HEK293 (cell line): Measurements from ENCODE around the gene ARHGEF39.

Experiments
- CTCF ChIA-PET: fragments of 350-600 bp; formaldehyde crosslinking; extraction: SDS; loops from one replicate; lab custom pipeline; 2021; ENCODE audit warnings: antibody characterized with exemption; lab: Yijun Ruan, JAX
- POLR2A ChIA-PET: fragments of 300-600 bp; formaldehyde crosslinking; extraction: SDS; loops from one replicate; lab custom pipeline; 2020; ENCODE audit warnings: antibody characterized with exemption, inconsistent platforms; lab: Yijun Ruan, JAX
- H3K27ac ChIP-seq: fragments of 200-500 bp; sonication (Bioruptor generic); 2 replicates; pipeline ENCODE4 v1.5.1; 2014; ENCODE audit warnings: low read depth, low read length, control low read depth, inconsistent platforms; ENCODE audit errors: extremely low read depth
- H3K36me3 ChIP-seq, 2 experiments: fragments of 200-500 bp in 1 of 2; sonication (Bioruptor generic) in 1 of 2; 1 replicate in 1 of 2; 2 replicates in 1 of 2; pipeline ENCODE4 v1.5.1; 2014 to 2017; ENCODE audit warnings: inconsistent platforms in 2 of 2, low read length in 2 of 2; ENCODE audit not compliant: control insufficient read depth in 2 of 2, insufficient read depth in 1 of 2
- H3K4me1 ChIP-seq: fragments of 200-500 bp; sonication (Bioruptor generic); 2 replicates; pipeline ENCODE4 v1.5.1; 2014; ENCODE audit warnings: mild to moderate bottlenecking, low read length, inconsistent platforms; ENCODE audit not compliant: control insufficient read depth, insufficient read depth
- H3K4me3 ChIP-seq: 2 replicates; pipeline ENCODE4 v1.5.1; 2011; ENCODE audit warnings: low read depth, mild to moderate bottlenecking, control low read depth, low read length, moderate library complexity
- H3K9me3 ChIP-seq: fragments of 200-500 bp; sonication (Bioruptor generic); 2 replicates; pipeline ENCODE4 v1.5.1; 2014; ENCODE audit warnings: low read depth, low read length, inconsistent platforms; ENCODE audit not compliant: control insufficient read depth, insufficient read depth
- ATF2 ChIP-seq: fragments of 450-650 bp; formaldehyde crosslinking; IDR thresholded peaks from 2 replicates; pipeline ENCODE4 v1.5.1; 2016; ENCODE audit warnings: missing biosample characterization, missing genetic modification characterization, low read depth
- CTCF ChIP-seq: fragments of 450-650 bp; formaldehyde crosslinking; IDR thresholded peaks from 2 replicates; pipeline ENCODE4 v1.5.1; 2016; ENCODE audit warnings: missing biosample characterization, missing genetic modification characterization
- PRDM4 ChIP-seq: fragments of 450-650 bp; formaldehyde crosslinking; IDR thresholded peaks from 2 replicates; pipeline ENCODE4 v1.5.1; 2017; ENCODE audit warnings: missing biosample characterization, missing genetic modification characterization
- SP7 ChIP-seq: fragments of 450-650 bp; formaldehyde crosslinking; IDR thresholded peaks from 2 replicates; pipeline ENCODE4 v1.5.1; 2016; ENCODE audit warnings: missing biosample characterization, missing genetic modification characterization
- ZBTB17 ChIP-seq: fragments of 450-650 bp; formaldehyde crosslinking; IDR thresholded peaks from 2 replicates; pipeline ENCODE4 v1.5.1; 2016; ENCODE audit warnings: missing biosample characterization, missing genetic modification characterization
- ZNF2 ChIP-seq: fragments of 450-650 bp; formaldehyde crosslinking; IDR thresholded peaks from 2 replicates; pipeline ENCODE4 v1.5.1; 2016; ENCODE audit warnings: missing biosample characterization, missing genetic modification characterization
- ZNF280D ChIP-seq: fragments of 450-650 bp; formaldehyde crosslinking; IDR thresholded peaks from 2 replicates; pipeline ENCODE4 v1.5.1; 2016; ENCODE audit warnings: missing biosample characterization, missing genetic modification characterization
- ZNF366 ChIP-seq: fragments of 450-650 bp; formaldehyde crosslinking; conservative IDR thresholded peaks from 2 replicates; pipeline ENCODE4 v1.5.1; 2016; ENCODE audit warnings: missing biosample characterization, missing genetic modification characterization
- ZNF560 ChIP-seq: fragments of 450-650 bp; formaldehyde crosslinking; IDR thresholded peaks from 2 replicates; pipeline ENCODE4 v1.5.1; 2017; ENCODE audit warnings: missing biosample characterization, missing genetic modification characterization, borderline replicate concordance
- ZNF596 ChIP-seq: fragments of 450-650 bp; IDR thresholded peaks from 2 replicates; pipeline ENCODE4 v1.5.0; 2018; ENCODE audit warnings: missing biosample characterization, mild to moderate bottlenecking, missing genetic modification characterization, moderate library complexity
- ZNF654 ChIP-seq: fragments of 450-650 bp; formaldehyde crosslinking; IDR thresholded peaks from 2 replicates; pipeline ENCODE4 v1.5.1; 2016; ENCODE audit warnings: low read depth, missing biosample characterization, missing genetic modification characterization
- ZNF670 ChIP-seq: fragments of 450-650 bp; formaldehyde crosslinking; IDR thresholded peaks from 2 replicates; pipeline ENCODE4 v1.5.1; 2016; ENCODE audit warnings: missing biosample characterization, missing genetic modification characterization, low read depth
- ZNF707 ChIP-seq: fragments of 450-650 bp; formaldehyde crosslinking; IDR thresholded peaks from 2 replicates; pipeline ENCODE4 v1.5.1; 2016; ENCODE audit warnings: missing biosample characterization, missing genetic modification characterization
- ZNF747 ChIP-seq: fragments of 450-650 bp; formaldehyde crosslinking; IDR thresholded peaks from 2 replicates; pipeline ENCODE4 v1.5.1; 2016; ENCODE audit warnings: missing biosample characterization, missing genetic modification characterization
- TF ChIP-seq, protein P1 (sequence below): fragments of 450-650 bp; formaldehyde crosslinking; IDR thresholded peaks from 2 replicates; pipeline ENCODE4 v1.5.1; 2016; ENCODE audit warnings: missing biosample characterization, missing genetic modification characterization, borderline replicate concordance

ARHGEF39 gene

DNA sequence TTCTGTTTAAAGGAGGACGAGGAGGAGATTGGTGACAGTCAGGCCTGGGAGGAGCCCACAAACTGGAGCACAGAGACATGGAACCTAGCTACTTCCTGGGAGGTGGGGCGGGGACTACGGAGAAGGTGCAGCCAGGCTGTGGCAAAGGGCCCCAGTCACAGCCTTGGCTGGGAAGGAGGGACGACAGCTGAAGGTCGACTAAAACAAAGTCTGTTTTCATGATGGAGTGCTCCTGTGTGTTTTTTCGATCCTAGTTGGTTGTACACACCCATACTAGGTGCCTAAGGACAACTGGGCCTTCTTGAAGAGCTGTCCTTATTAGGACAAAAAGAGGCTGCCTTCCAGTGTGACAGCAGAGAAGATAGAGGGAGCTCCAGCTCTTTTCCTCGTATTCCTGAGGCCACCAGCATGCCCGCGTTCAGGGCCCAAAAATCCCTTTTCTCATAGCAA is 4.0 kb downstream of the ARHGEF39 start:
- Histone ChIP-seq H3K4me1 (peaks cover 8% of the 10 kb centered on the region; the same call in 1 of the 2 replicates), H3K27ac (no peak overlapping the region; the same call in 1 of the 2 replicates), H3K9me3 (no peaks in the 10 kb centered on the region), H3K36me3 (peaks cover 5 to 40% of the 10 kb centered on the region in 2 experiments), H3K4me3 (no peak overlapping the region)
- TF ChIP-seq ZNF280D (tag by site-specific recombination) (no peak), SP7 (no peak), CTCF (peak; percentile 20; the same call in 1 of the 2 replicates), ZNF707 (no peak), ZNF596 (tag by site-specific recombination) (no peak), ZBTB17 (peak; percentile 14; the same call in 1 of the 2 replicates), ATF2 (no peak), ZNF366 (tag by site-specific recombination) (0 out of 2 replicates have a peak, but pooled peaks have one; percentile 20), ZNF2 (tag by site-specific recombination) (no peak), ZNF747 (tag by site-specific recombination) (no peak), ZNF560 (tag by site-specific recombination) (no peak), ZNF670 (tag by site-specific recombination) (no peak), ZNF654 (tag by site-specific recombination) (peak; percentile 36; the same call in 1 of the 2 replicates), PRDM4 (tag by site-specific recombination) (no peak)
- TF ChIP-seq, protein P1, sequence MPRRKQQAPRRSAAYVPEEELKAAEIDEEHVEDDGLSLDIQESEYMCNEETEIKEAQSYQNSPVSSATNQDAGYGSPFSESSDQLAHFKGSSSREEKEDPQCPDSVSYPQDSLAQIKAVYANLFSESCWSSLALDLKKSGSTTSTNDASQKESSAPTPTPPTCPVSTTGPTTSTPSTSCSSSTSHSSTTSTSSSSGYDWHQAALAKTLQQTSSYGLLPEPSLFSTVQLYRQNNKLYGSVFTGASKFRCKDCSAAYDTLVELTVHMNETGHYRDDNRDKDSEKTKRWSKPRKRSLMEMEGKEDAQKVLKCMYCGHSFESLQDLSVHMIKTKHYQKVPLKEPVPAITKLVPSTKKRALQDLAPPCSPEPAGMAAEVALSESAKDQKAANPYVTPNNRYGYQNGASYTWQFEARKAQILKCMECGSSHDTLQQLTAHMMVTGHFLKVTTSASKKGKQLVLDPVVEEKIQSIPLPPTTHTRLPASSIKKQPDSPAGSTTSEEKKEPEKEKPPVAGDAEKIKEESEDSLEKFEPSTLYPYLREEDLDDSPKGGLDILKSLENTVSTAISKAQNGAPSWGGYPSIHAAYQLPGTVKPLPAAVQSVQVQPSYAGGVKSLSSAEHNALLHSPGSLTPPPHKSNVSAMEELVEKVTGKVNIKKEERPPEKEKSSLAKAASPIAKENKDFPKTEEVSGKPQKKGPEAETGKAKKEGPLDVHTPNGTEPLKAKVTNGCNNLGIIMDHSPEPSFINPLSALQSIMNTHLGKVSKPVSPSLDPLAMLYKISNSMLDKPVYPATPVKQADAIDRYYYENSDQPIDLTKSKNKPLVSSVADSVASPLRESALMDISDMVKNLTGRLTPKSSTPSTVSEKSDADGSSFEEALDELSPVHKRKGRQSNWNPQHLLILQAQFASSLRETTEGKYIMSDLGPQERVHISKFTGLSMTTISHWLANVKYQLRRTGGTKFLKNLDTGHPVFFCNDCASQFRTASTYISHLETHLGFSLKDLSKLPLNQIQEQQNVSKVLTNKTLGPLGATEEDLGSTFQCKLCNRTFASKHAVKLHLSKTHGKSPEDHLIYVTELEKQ (tag by site-specific recombination), result no peak
- ChIA-PET CTCF (interaction anchor here (0.6 to 14.5 kb wide), 15 partner anchors 12 to 1038 kb away, joined by 3 to 157 read pairs (median 4); partner anchors contain the start of genes CREB3, TLN1 and TPM2), POLR2A (interaction anchor here (0.6 to 3.0 kb wide), 8 partner anchors 14 to 545 kb away, joined by 3 to 23 read pairs (median 4); partner anchors contain the start of genes ATOSB, CREB3 and TLN1)
